PC-3 (cell line): ENCODE measurements around the gene POMT2. TPM values are rescaled to one million over a fixed set of nuclear protein-coding genes. Genes with fewer than 3 reads are reported as not detected.

Source experiments
- ATAC-seq: fragments of 200-7000 bp; cut with Tn5 transposase; 2 replicates; pipeline ENCODE4 v1.9.1; 2020; ENCODE audit warnings: mild to moderate bottlenecking, moderate library complexity
- BruUV-seq: library from RNA; stranded (reverse); fragments of 400-500 nt; replicated peaks from 2 replicates; lab custom pipeline; 2021; lab: Mats Ljungman, UMichigan
- CTCF ChIA-PET: fragments of 300-600 bp; sonication (Branson Sonifier 250); formaldehyde crosslinking; loops from one replicate; lab custom pipeline; 2022; ENCODE audit warnings: antibody characterized with exemption; lab: Charles Lee
- POLR2A ChIA-PET: fragments of 300-600 bp; sonication (Branson Sonifier 250); formaldehyde crosslinking; loops from one replicate; lab custom pipeline; 2022; ENCODE audit warnings: antibody characterized with exemption; ENCODE audit not compliant: unreplicated experiment; lab: Charles Lee
- DNase-seq: peaks from one replicate; pipeline ENCODE4 v3.0.0-alpha.2; 2015
- H2AFZ ChIP-seq: fragments of 300-600 bp; sonication (generic); 2 replicates; pipeline ENCODE4 v1.6.0; 2016; ENCODE audit warnings: antibody characterized with exemption, low read length
- H3F3A ChIP-seq: fragments of 300-600 bp; sonication (generic); one replicate; pipeline ENCODE4 v1.6.0; 2017; ENCODE audit warnings: antibody characterized with exemption, low read length, control low read depth, mild to moderate bottlenecking; ENCODE audit not compliant: unreplicated experiment
- H3K27ac ChIP-seq: fragments of 300-600 bp; sonication (generic); 2 replicates; pipeline ENCODE4 v1.5.1; 2016; ENCODE audit warnings: mild to moderate bottlenecking, low read length
- H3K27me3 ChIP-seq: fragments of 300-600 bp; sonication (generic); 2 replicates; pipeline ENCODE4 v1.6.1; 2016; ENCODE audit warnings: low read length, mixed read lengths
- H3K36me3 ChIP-seq: fragments of 300-600 bp; sonication (generic); 2 replicates; pipeline ENCODE4 v1.6.1; 2016; ENCODE audit warnings: low read depth, mixed run types, low read length, mixed read lengths
- H3K4me1 ChIP-seq: fragments of 300-600 bp; sonication (generic); 2 replicates; pipeline ENCODE4 v1.5.1; 2016; ENCODE audit warnings: low read length; ENCODE audit not compliant: insufficient read depth
- H3K4me2 ChIP-seq: fragments of 300-600 bp; sonication (generic); 2 replicates; pipeline ENCODE4 v1.6.0; 2016; ENCODE audit warnings: low read length
- H3K4me3 ChIP-seq: fragments of 300-600 bp; sonication (generic); 2 replicates; pipeline ENCODE4 v1.5.1; 2016; ENCODE audit warnings: mild to moderate bottlenecking, low read length, mixed read lengths
- H3K79me2 ChIP-seq: fragments of 300-600 bp; sonication (generic); 2 replicates; pipeline ENCODE4 v1.6.1; 2017; ENCODE audit warnings: low read length, mixed read lengths
- H3K9ac ChIP-seq: fragments of 300-600 bp; sonication (generic); 2 replicates; pipeline ENCODE4 v1.6.0; 2016; ENCODE audit warnings: mild to moderate bottlenecking, low read length
- H3K9me2 ChIP-seq: fragments of 300-600 bp; sonication (generic); replicated peaks from 2 replicates; pipeline ENCODE4 v1.6.1; 2016; ENCODE audit warnings: mixed run types, low read length, mixed read lengths
- H3K9me3 ChIP-seq: fragments of 300-600 bp; sonication (generic); 2 replicates; pipeline ENCODE4 v1.6.1; 2016; ENCODE audit warnings: low read length, mixed read lengths
- H4K20me1 ChIP-seq: fragments of 300-600 bp; sonication (generic); 2 replicates; pipeline ENCODE4 v1.6.1; 2016; ENCODE audit warnings: low read length, mixed read lengths
- EZH2 ChIP-seq: fragments of 300-600 bp; sonication (generic); IDR thresholded peaks from one replicate; pipeline ENCODE4 v1.6.1; 2017; ENCODE audit warnings: antibody characterized with exemption, mild to moderate bottlenecking, low read length; ENCODE audit not compliant: unreplicated experiment
- EZH2phosphoT487 ChIP-seq: fragments of 300-600 bp; sonication (generic); IDR thresholded peaks from 2 replicates; pipeline ENCODE4 v1.6.1; 2018; ENCODE audit warnings: mild to moderate bottlenecking, antibody characterized with exemption, low read length, borderline replicate concordance
- intact Hi-C: fragments of 100-400 bp; cut with micrococcal nuclease; formaldehyde crosslinking; loops from 2 replicates; pipeline ENCODE4 v1.9.0; 2023
- total RNA-seq: library from RNA; depleted of rRNA; stranded (reverse); fragments of >200 nt; gene quantifications from 2 replicates; pipeline ENCODE4 v1.2.3, GENCODE V29; 2014
- TF ChIP-seq, protein P1 (sequence below): fragments of 300-600 bp; sonication (generic); conservative IDR thresholded peaks from 2 replicates; pipeline ENCODE4 v1.5.1; 2017; ENCODE audit warnings: antibody characterized with exemption, low read depth, mild to moderate bottlenecking, low read length

The POMT2 gene
- total RNA-seq, 1 experiment from 2014 or later: 67.6 TPM

DNA sequence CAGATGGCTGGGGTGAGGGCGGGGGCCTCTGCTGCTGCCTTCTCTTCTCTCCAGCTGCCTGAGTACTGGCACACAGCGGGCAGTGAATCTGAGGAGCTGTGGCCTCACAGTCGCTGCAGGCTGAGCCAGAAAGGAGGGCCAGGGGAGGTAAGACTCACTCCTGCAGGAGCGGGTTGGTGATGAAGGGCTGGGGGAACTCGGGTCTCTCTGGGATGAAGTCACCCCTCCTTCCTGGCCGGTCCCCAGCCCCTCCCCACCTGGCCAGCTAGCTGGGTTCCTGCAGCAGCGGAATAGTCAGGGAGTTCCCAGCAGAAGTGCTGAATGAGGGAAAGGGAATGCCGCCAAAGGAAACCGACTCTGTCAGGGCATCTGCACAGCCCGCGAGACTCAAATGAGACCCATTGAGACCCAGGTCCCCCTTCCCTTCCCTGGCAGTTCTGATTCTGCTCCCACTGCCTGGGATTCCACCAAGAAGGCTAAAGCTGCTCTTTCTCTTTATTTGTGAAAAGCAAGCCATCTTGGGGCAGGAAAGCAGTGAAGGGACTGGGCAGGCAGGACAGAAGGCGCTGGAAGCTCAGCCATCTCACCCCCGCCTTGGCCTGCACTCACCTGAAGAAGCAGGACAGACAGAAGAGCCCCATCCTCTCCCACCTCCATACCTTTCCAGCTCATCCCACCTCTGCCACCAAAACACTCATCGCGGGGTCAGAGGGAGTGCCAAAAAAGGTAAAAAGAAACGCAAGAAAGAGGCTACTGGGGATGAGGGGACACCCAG is 54.9 kb downstream of the POMT2 start:
- ChIA-PET POLR2A (no interaction called here), CTCF (interaction anchor here (0.6 kb wide), 1 partner anchor 392 kb away, joined by 5 read pairs; no protein-coding TSS in a partner anchor)
- DNase-seq: no peak
- Histone ChIP-seq H3K79me2 (no peaks in the 10 kb centered on the region), H3K9me3 (peaks cover 6% of the 10 kb centered on the region; the same call in 1 of the 2 replicates), H3K9ac (no peak overlapping the region), H3K27ac (no peak overlapping the region), H3F3A (no peaks in the 10 kb centered on the region), H3K36me3 (no peaks in the 10 kb centered on the region), H3K4me1 (no peaks in the 10 kb centered on the region), H3K27me3 (peaks cover 8% of the 10 kb centered on the region), H4K20me1 (no peaks in the 10 kb centered on the region), H2AFZ (no peak overlapping the region), H3K4me2 (no peak overlapping the region), H3K9me2 (no peaks in the 10 kb centered on the region), H3K4me3 (no peak overlapping the region)
- BruUV-seq: no TSS peak
- intact Hi-C loops: no loop called here
- ATAC-seq: no peak
- TF ChIP-seq, protein P1, sequence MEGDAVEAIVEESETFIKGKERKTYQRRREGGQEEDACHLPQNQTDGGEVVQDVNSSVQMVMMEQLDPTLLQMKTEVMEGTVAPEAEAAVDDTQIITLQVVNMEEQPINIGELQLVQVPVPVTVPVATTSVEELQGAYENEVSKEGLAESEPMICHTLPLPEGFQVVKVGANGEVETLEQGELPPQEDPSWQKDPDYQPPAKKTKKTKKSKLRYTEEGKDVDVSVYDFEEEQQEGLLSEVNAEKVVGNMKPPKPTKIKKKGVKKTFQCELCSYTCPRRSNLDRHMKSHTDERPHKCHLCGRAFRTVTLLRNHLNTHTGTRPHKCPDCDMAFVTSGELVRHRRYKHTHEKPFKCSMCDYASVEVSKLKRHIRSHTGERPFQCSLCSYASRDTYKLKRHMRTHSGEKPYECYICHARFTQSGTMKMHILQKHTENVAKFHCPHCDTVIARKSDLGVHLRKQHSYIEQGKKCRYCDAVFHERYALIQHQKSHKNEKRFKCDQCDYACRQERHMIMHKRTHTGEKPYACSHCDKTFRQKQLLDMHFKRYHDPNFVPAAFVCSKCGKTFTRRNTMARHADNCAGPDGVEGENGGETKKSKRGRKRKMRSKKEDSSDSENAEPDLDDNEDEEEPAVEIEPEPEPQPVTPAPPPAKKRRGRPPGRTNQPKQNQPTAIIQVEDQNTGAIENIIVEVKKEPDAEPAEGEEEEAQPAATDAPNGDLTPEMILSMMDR: no peak
- TF ChIP-seq EZH2phosphoT487 (no peak), EZH2 (no peak)

DNA sequence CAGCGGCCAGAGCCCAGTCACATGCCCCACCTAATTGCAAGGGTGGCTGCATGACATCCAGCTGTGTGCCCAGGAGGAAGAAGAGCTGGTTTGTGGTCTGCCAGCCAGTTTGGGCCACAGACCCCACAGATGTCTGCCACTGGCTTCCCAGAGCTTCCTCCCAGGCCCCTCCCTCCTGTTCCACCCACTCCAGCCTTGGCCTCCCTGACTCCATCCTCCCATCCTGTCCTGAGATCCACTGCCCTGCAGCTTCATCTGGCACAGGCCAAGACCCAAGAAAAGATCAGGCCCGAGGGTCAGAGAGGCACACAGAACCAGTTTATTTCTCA is 55.5 kb downstream of the POMT2 start:
- CTCF ChIA-PET: interaction anchor here (0.6 kb wide), 1 partner anchor 392 kb away, joined by 5 read pairs; no protein-coding TSS in a partner anchor
- intact Hi-C loops: no loop called here
- no peaks in the 10 kb centered on the region for H3K9me2 ChIP-seq
- H4K20me1 ChIP-seq: no peaks in the 10 kb centered on the region
- no peaks in the 10 kb centered on the region for H3K79me2 ChIP-seq
- TF ChIP-seq EZH2phosphoT487 (no peak), EZH2 (no peak)
- TF ChIP-seq, protein P1: no peak
- H3K9ac ChIP-seq: no peak overlapping the region
- H3K4me3 ChIP-seq: no peak overlapping the region
- peaks cover 4% of the 10 kb centered on the region for H3K27me3 ChIP-seq
- H3F3A ChIP-seq: no peaks in the 10 kb centered on the region
- POLR2A ChIA-PET: no interaction called here
- BruUV-seq: no TSS peak
- no peak overlapping the region for H2AFZ ChIP-seq
- DNase-seq (no peak), ATAC-seq (no peak)
- H3K27ac ChIP-seq: no peak overlapping the region
- H3K4me2 ChIP-seq: no peak overlapping the region
- H3K36me3 ChIP-seq: no peaks in the 10 kb centered on the region
- H3K9me3 ChIP-seq: peaks cover 6% of the 10 kb centered on the region; the same call in 1 of the 2 replicates
- no peaks in the 10 kb centered on the region for H3K4me1 ChIP-seq
